Middle frontal gyrus (tissue), 1 donor: ENCODE data around the gene SMC1A.

Experiments used
- DNase-seq: peaks from one replicate; pipeline ENCODE4 v3.0.0-alpha.2; 2015; ENCODE audit warnings: low spot score; ENCODE audit errors: extremely low spot score

SMC1A gene

DNA sequence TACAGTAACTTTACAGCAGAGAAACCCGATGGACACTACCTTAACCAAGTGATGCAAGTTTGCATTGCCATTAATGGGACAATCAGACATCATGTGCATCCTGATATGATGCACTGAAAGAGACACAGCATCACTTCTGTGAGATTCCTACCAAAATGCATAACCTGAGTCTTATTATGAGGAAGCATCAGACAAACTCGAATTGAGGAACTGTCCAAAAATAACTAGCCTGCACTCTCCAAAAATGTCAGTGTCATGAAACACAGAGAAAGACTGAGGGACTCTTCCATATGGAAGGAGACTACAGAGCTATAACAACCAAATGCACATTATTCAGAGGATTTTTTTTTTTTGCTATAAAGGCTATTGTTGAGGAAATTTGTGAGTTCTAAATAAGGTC is 74.5 kb downstream of the SMC1A start:
- DNase-seq: no peak

DNA sequence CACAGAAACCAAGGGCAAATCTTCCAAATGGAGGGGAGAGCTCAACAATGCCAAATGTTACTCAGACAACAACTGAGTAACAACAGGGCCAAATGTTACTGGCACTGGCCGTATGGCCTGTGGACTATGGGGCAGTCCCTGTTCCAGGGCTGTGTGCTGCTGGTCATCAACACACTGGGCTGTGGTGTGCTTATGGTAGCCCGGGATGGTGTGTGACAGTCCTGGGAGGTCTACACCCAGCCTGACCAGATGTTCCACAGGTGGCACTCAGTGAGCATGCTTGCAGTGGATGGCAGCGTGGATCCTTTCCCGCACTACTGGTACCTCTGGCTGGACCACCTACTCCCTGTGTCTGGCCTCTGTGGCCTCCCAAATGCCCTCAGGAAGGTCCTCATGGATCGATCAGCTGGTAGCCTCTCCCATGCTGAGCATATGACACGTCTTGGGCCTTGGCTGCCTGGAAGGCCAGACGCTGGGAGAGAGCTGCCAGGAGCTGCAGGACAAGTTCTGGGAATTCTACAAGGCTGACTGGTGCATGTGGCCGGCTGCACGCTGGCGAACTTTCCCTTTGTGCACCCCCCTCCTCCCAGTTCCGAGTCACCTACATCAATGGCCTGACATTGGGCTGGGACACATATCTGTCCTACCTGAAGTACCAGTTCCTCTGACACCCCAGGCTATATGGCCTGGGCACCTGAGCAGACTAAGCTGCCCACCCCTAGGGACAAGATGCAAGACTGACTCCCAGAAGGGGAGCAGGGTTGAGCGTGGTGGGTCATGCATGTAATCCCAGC is 81.4 kb downstream of the SMC1A start:
- DNase-seq: no peak

DNA sequence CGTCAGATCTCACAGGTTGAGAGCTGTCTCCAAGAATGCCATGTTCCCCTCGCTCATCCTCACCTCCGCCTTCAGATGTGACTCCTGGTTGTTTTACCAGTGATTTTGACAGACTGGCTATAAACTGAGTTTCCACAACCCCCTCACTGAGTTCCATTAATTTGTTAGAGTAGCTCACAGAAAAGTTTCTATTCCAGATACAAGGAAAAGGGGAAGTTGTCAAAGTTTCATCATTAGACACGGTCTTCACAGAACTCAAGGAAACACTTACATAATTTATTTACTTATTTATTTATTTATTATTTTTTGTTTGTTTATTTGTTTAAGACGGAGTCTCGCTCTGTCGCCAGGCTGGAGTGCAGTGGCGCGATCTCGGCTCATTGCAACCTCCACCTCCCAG is 85.4 kb downstream of the SMC1A start:
- DNase-seq: no peak

DNA sequence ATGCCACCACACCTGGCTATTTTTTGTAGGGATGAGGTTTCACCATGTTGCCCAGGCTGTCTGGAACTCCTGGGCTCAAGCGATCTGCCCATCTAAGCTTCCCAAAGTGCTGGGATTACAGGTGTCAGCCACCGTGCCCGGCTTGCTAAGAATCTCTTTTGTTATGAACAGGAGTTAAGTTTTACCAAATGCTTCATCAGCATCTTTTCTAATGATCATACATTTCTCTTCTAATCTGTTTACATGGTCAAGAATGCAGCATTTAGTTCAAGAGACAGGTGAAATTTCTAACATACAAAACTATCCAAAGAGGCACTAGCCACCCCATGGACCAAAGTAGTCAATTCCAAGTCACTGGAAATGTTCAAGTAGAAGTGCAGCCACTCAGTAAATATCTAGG is 88.6 kb downstream of the SMC1A start:
- no peak for DNase-seq

DNA sequence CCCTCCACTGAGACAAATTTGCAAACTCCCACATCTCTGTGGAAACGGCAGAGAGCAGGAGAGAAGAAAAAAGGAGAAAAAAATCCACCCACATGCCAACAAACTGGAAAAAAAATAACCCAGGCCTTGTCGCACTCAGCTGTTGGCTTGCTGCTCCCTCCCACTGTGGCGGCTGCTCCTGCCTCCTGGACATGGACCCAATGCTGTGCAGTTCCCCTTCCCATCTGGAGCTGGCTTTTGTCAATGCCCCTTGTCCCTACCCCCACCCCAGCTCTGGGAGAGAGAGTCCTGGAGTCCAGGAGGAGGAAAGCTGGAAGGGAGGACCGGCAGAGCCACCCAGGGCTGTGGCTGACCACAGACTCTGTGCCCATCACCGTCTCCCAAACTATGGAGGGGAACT is 90.2 kb downstream of the SMC1A start:
- no peak for DNase-seq

DNA sequence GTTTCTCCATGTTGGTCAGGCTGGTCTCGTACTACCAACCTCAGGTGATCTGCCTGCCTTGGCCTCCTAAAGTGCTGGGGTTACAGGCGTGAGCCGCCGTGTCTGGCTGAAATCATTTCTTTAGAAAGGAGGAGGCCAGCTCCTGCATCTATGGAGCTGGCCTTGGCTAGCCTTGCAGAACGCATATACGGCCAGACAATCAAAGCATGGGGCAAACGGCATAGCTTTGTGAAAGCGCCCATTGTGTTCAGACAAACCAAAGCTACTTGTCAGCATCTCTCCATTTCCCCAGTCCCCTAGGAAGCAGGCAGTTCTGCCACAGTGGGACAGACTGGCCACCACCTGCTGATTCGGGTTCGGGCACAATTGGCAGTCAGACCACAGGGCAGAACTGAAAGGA is 92.1 kb downstream of the SMC1A start:
- DNase-seq: no peak

DNA sequence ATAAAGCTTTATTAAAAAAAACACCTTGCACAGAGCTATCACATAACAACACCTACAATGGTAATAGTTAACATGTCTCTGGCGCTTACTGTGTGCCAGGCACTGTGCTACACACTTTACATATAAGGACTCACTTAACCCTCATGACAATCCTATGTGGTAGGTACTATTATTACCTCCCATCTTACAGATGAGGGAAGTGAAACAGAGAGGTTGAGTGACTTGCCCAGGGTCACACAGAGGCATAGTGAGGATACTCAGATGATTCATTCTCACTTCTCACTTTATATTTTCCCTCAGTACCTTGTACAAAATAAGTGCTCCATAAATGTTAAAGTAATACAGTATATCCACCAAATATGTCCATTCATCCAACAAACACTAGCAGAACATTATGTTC is 97.7 kb downstream of the SMC1A start:
- no peak for DNase-seq
